ENCODE data around the gene KLRK1.

The KLRK1 gene

DNA sequence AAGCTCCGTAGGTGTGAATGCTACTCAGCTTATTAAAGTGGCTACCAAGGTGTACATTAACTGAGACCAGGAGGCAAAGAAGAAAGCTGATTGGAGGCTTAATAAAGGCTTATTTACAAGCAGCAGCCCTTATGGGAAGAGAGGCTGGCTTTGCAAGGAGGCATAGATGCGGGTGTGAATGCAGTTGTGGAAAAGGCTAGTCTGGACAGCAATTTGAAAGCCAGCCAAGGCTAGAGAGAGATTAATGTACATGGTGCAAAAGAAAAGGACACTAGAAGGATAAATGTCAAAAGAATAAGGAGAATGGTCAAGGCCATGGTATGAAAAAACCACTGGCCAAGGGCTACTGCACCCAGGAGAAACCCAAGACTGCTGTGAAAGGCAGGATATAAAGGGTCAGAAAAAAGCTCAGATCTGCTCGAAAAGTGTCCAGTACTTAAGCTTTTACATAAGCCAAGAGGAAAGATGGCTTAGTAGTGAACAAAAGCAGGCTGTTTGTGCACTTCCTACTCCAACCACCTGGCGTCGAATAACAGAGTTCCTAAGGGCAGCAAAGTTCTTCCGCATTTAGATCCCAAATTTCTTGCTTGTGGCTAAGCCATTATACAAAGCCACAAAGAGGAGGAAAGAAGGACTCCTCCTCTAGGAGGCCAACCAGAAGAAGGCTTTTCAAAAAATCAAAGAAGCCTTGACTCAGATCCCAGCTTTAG, 24.0 kb downstream of the KLRK1 start:
- H3K36me3 ChIP-seq (ENCODE audit: control insufficient read depth in 2 of 2, insufficient read depth in 1 of 2, low read length in 2 of 2): no peaks in the 10 kb centered on the region
- TF ChIP-seq REPIN1 (tag by site-specific recombination; IDR thresholded peaks at IDR 0.05; ENCODE audit: low read depth): no peak
- TF ChIP-seq, protein P1, sequence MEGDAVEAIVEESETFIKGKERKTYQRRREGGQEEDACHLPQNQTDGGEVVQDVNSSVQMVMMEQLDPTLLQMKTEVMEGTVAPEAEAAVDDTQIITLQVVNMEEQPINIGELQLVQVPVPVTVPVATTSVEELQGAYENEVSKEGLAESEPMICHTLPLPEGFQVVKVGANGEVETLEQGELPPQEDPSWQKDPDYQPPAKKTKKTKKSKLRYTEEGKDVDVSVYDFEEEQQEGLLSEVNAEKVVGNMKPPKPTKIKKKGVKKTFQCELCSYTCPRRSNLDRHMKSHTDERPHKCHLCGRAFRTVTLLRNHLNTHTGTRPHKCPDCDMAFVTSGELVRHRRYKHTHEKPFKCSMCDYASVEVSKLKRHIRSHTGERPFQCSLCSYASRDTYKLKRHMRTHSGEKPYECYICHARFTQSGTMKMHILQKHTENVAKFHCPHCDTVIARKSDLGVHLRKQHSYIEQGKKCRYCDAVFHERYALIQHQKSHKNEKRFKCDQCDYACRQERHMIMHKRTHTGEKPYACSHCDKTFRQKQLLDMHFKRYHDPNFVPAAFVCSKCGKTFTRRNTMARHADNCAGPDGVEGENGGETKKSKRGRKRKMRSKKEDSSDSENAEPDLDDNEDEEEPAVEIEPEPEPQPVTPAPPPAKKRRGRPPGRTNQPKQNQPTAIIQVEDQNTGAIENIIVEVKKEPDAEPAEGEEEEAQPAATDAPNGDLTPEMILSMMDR (tag by site-specific recombination; IDR thresholded peaks at IDR 0.05): 0 out of 2 replicates have a peak, but pooled peaks have one; percentile 9
- peak overlapping the region; percentile 74 for H3K4me3 ChIP-seq (ENCODE audit: low read depth, low read length)
- peaks cover 14% of the 10 kb centered on the region for H3K4me1 ChIP-seq (ENCODE audit: control insufficient read depth, insufficient read depth, low read length)
- ChIA-PET CTCF (interaction anchor here (0.6 to 2.3 kb wide), 12 partner anchors 20 to 311 kb away, joined by 3 to 11 read pairs (median 4); no protein-coding TSS in a partner anchor), POLR2A (interaction anchor here (1.0 to 2.7 kb wide), 2 partner anchors 20 to 27 kb away, joined by 3 to 12 read pairs; no protein-coding TSS in a partner anchor)
- H3K27ac ChIP-seq (ENCODE audit: extremely low read depth, low read depth, low read length): peak overlapping the region; percentile 95
- H3K9me3 ChIP-seq (ENCODE audit: control insufficient read depth, insufficient read depth, low read depth, low read length): no peaks in the 10 kb centered on the region

DNA sequence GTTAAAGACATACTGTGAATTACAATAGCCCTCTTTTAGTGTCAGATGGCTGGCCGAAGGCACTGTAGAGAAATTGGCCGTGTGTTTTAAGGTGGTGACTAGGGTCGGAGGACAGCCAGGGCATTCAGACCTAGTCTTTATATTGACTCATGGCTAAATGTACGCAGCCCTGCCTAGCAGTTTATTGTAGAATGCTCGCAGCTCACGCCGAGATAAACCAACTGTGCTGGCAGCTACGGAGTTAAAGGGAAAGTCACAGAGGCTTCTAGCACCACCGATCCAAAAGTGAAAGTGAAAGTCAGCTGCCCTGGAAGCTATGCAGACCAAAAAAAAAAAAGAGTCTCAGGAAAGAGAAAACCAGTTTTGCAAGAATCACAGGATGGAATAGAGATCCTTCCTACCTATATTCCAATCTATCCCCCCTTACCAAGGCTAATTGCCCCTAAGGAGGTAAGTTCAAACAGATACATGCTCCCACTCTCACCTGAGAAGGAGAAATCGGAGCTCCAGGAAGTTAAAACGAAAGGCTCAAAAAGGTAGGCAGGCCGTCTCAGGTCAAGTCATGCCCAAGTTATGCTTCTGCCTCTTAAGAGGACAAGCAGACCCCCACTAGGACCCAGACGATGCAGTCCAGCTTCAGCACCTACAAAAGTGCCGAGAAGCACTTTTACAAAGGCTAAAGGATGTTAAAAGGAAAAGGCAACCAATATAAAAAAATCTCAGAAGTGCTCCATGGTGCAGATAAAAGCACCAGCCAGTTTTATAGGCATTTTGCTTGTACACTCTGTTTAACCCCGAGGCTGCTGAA, 24.8 kb downstream of the KLRK1 start:
- peak overlapping the region; percentile 74 for H3K4me3 ChIP-seq (ENCODE audit: low read depth, low read length)
- peak overlapping the region; percentile 95 for H3K27ac ChIP-seq (ENCODE audit: extremely low read depth, low read depth, low read length)
- ChIA-PET POLR2A (interaction anchor here (1.0 to 2.7 kb wide), 3 partner anchors 21 to 352 kb away, joined by 3 to 12 read pairs (median 4); no protein-coding TSS in a partner anchor), CTCF (interaction anchor here (0.5 to 1.7 kb wide), 10 partner anchors 15 to 206 kb away, joined by 3 to 11 read pairs (median 4); no protein-coding TSS in a partner anchor)
- no peaks in the 10 kb centered on the region for H3K9me3 ChIP-seq (ENCODE audit: control insufficient read depth, insufficient read depth, low read depth, low read length)
- H3K36me3 ChIP-seq (ENCODE audit: control insufficient read depth in 2 of 2, insufficient read depth in 1 of 2, low read length in 2 of 2): no peaks in the 10 kb centered on the region
- peaks cover 20% of the 10 kb centered on the region for H3K4me1 ChIP-seq (ENCODE audit: control insufficient read depth, insufficient read depth, low read length)
- TF ChIP-seq, protein P2, sequence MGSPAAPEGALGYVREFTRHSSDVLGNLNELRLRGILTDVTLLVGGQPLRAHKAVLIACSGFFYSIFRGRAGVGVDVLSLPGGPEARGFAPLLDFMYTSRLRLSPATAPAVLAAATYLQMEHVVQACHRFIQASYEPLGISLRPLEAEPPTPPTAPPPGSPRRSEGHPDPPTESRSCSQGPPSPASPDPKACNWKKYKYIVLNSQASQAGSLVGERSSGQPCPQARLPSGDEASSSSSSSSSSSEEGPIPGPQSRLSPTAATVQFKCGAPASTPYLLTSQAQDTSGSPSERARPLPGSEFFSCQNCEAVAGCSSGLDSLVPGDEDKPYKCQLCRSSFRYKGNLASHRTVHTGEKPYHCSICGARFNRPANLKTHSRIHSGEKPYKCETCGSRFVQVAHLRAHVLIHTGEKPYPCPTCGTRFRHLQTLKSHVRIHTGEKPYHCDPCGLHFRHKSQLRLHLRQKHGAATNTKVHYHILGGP (tag by site-specific recombination; IDR thresholded peaks at IDR 0.05): peak; percentile 61; the same call in 1 of the 2 replicates
- TF ChIP-seq, protein P3, sequence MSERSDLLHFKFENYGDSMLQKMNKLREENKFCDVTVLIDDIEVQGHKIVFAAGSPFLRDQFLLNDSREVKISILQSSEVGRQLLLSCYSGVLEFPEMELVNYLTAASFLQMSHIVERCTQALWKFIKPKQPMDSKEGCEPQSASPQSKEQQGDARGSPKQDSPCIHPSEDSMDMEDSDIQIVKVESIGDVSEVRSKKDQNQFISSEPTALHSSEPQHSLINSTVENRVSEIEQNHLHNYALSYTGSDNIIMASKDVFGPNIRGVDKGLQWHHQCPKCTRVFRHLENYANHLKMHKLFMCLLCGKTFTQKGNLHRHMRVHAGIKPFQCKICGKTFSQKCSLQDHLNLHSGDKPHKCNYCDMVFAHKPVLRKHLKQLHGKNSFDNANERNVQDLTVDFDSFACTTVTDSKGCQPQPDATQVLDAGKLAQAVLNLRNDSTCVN (tag by site-specific recombination; optimal IDR thresholded peaks at IDR 0.05): no peak
- peak; percentile 93 for TF ChIP-seq ZBTB17 (tag by site-specific recombination; IDR thresholded peaks at IDR 0.05)
- no peak for TF ChIP-seq ZNF169 (tag by site-specific recombination; IDR thresholded peaks at IDR 0.05)
- TF ChIP-seq, protein P4, sequence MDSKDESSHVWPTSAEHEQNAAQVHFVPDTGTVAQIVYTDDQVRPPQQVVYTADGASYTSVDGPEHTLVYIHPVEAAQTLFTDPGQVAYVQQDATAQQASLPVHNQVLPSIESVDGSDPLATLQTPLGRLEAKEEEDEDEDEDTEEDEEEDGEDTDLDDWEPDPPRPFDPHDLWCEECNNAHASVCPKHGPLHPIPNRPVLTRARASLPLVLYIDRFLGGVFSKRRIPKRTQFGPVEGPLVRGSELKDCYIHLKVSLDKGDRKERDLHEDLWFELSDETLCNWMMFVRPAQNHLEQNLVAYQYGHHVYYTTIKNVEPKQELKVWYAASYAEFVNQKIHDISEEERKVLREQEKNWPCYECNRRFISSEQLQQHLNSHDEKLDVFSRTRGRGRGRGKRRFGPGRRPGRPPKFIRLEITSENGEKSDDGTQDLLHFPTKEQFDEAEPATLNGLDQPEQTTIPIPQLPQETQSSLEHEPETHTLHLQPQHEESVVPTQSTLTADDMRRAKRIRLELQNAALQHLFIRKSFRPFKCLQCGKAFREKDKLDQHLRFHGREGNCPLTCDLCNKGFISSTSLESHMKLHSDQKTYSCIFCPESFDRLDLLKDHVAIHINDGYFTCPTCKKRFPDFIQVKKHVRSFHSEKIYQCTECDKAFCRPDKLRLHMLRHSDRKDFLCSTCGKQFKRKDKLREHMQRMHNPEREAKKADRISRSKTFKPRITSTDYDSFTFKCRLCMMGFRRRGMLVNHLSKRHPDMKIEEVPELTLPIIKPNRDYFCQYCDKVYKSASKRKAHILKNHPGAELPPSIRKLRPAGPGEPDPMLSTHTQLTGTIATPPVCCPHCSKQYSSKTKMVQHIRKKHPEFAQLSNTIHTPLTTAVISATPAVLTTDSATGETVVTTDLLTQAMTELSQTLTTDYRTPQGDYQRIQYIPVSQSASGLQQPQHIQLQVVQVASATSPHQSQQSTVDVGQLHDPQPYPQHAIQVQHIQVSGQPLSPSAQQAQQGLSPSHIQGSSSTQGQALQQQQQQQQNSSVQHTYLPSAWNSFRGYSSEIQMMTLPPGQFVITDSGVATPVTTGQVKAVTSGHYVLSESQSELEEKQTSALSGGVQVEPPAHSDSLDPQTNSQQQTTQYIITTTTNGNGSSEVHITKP (tag by site-specific recombination; IDR thresholded peaks at IDR 0.05): peak; percentile 21; the same call in 1 of the 2 replicates
- peak; percentile 65; the same call in 1 of the 2 replicates for TF ChIP-seq TCF7L2 (IDR thresholded peaks at IDR 0.05; ENCODE audit: borderline replicate concordance, low read depth, low read length)
- TF ChIP-seq, protein P5, sequence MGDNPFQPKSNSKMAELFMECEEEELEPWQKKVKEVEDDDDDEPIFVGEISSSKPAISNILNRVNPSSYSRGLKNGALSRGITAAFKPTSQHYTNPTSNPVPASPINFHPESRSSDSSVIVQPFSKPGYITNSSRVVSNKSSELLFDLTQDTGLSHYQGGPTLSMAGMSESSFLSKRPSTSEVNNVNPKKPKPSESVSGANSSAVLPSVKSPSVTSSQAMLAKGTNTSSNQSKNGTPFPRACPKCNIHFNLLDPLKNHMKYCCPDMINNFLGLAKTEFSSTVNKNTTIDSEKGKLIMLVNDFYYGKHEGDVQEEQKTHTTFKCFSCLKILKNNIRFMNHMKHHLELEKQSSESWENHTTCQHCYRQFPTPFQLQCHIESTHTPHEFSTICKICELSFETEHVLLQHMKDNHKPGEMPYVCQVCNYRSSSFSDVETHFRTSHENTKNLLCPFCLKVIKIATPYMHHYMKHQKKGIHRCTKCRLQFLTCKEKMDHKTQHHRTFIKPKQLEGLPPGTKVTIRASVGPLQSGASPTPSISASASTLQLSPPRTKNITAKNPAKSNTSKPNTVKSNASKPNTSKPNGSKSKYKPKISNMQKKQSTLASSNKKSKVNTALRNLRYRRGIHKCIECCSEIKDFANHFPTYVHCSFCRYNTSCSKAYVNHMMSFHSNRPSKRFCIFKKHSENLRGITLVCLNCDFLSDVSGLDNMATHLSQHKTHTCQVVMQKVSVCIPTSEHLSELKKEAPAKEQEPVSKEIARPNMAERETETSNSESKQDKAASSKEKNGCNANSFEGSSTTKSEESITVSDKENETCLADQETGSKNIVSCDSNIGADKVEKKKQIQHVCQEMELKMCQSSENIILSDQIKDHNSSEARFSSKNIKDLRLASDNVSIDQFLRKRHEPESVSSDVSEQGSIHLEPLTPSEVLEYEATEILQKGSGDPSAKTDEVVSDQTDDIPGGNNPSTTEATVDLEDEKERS (tag by site-specific recombination; IDR thresholded peaks at IDR 0.05): no peak
- TF ChIP-seq TRIM28 (IDR thresholded peaks at IDR 0.05; ENCODE audit: borderline replicate concordance, low read length): peak; percentile 33; the same call in 1 of the 2 replicates
- peak; percentile 83 for TF ChIP-seq ZNF600 (tag by site-specific recombination; IDR thresholded peaks at IDR 0.05)
- no peak for TF ChIP-seq ZNF391 (tag by site-specific recombination; IDR thresholded peaks at IDR 0.05; ENCODE audit: borderline replicate concordance, low read depth)
- no peak for TF ChIP-seq YY2 (tag by site-specific recombination; IDR thresholded peaks at IDR 0.05)
- TF ChIP-seq ZXDB (tag by site-specific recombination; IDR thresholded peaks at IDR 0.05): 0 out of 2 replicates have a peak, but pooled peaks have one; percentile 16
- no peak for TF ChIP-seq ZNF664 (tag by site-specific recombination; IDR thresholded peaks at IDR 0.05)
- TF ChIP-seq PRDM1 (tag by site-specific recombination; IDR thresholded peaks at IDR 0.05): peak; percentile 61
- TF ChIP-seq ZBTB21 (tag by site-specific recombination; IDR thresholded peaks at IDR 0.05): no peak
- no peak for TF ChIP-seq GLI4 (tag by site-specific recombination; IDR thresholded peaks at IDR 0.05)
- TF ChIP-seq ZNF311 (tag by site-specific recombination; IDR thresholded peaks at IDR 0.05; ENCODE audit: borderline replicate concordance): no peak
- TF ChIP-seq FEZF1 (tag by site-specific recombination; IDR thresholded peaks at IDR 0.05): peak; percentile 43; the same call in 1 of the 2 replicates

Measured in HEK293 (cell line).